ENCODE data around the gene IL17RA. TPM values are rescaled to one million over a fixed set of nuclear protein-coding genes. Genes with fewer than 3 reads are reported as not detected.
A peak's percentile ranks its signal among the peaks of the same experiment; 100 is the strongest.

The IL17RA gene
- total RNA-seq, 1 donor from 2014 or later, result 7.5 TPM

GRCh38 chr22:17077255-17077654 lies 7.5 kb upstream of the IL17RA start:
- DNase-seq (no peak), ATAC-seq (ENCODE audit: poor library complexity) (no peak)
- intact Hi-C loops (cut with DNase I), result no loop called here

- intact Hi-C loops (cut with DNase I), result no loop called here
- ATAC-seq (ENCODE audit: poor library complexity), result no peak
Measured at GRCh38 chr22:17079572-17079971, 5.2 kb upstream of the IL17RA start.

GRCh38 chr22:17083255-17083654 lies 1.5 kb upstream of the IL17RA start:
- ATAC-seq (ENCODE audit: poor library complexity) (no peak), DNase-seq (no peak)
- intact Hi-C loops (cut with DNase I), result loop anchor here (10.0 kb wide), 2 partner anchors 72 to 422 kb away; partner anchors contain the start of gene HDHD5

More at GRCh38 chr22:17079572-17079971, 5.2 kb upstream of the IL17RA start:
- no peak for DNase-seq

GRCh38 chr22:17083811-17084441 lies 874 bp upstream of the IL17RA start:
- DNase-seq, result no peak
- ATAC-seq (ENCODE audit: poor library complexity), result no peak
- intact Hi-C loops (cut with DNase I), result loop anchor here (10.0 kb wide), 2 partner anchors 71 to 421 kb away; partner anchors contain the start of gene HDHD5

GRCh38 chr22:17085277-17086181 lies 729 bp downstream of the IL17RA start:
- DNase-seq (peak; percentile 75), ATAC-seq (ENCODE audit: poor library complexity) (peak; percentile 66)
- intact Hi-C loops (cut with DNase I), result loop anchor here (10.0 kb wide), 2 partner anchors 69 to 419 kb away; partner anchors contain the start of gene HDHD5

- ATAC-seq (ENCODE audit: poor library complexity), result no peak
- intact Hi-C loops (cut with DNase I), result loop anchor here (10.0 kb wide), 2 partner anchors 69 to 419 kb away; partner anchors contain the start of gene HDHD5
- DNase-seq, result no peak
Measured at GRCh38 chr22:17086296-17086695, 1.5 kb downstream of the IL17RA start.

- ATAC-seq (ENCODE audit: poor library complexity) (no peak), DNase-seq (no peak)
- intact Hi-C loops (cut with DNase I), result loop anchor here (10.0 kb wide), 2 partner anchors 68 to 418 kb away; partner anchors contain the start of gene HDHD5
Measured at GRCh38 chr22:17086788-17087497, 2.1 kb downstream of the IL17RA start.

- intact Hi-C loops (cut with DNase I), result loop anchor here (10.0 kb wide), 2 partner anchors 67 to 417 kb away; partner anchors contain the start of gene HDHD5
- DNase-seq (no peak), ATAC-seq (ENCODE audit: poor library complexity) (no peak)
Measured at GRCh38 chr22:17087498-17088131, 2.8 kb downstream of the IL17RA start.

GRCh38 chr22:17090550-17090949 lies 5.8 kb downstream of the IL17RA start:
- intact Hi-C loops (cut with DNase I), result no loop called here
- DNase-seq, result no peak

GRCh38 chr22:17091851-17092250 lies 7.1 kb downstream of the IL17RA start:
- intact Hi-C loops (cut with DNase I), result no loop called here
- ATAC-seq (ENCODE audit: poor library complexity) (no peak), DNase-seq (no peak)

More at GRCh38 chr22:17090550-17090949, 5.8 kb downstream of the IL17RA start:
- ATAC-seq (ENCODE audit: poor library complexity), result no peak

- intact Hi-C loops (cut with DNase I), result no loop called here
- ATAC-seq (ENCODE audit: poor library complexity), result no peak
Measured at GRCh38 chr22:17093081-17093480, 8.3 kb downstream of the IL17RA start.

GRCh38 chr22:17095538-17095937 lies 10.7 kb downstream of the IL17RA start:
- ATAC-seq (ENCODE audit: poor library complexity), result no peak
- intact Hi-C loops (cut with DNase I), result no loop called here
- no peak for DNase-seq

More at GRCh38 chr22:17093081-17093480, 8.3 kb downstream of the IL17RA start:
- no peak for DNase-seq

- ATAC-seq (ENCODE audit: poor library complexity), result no peak
- intact Hi-C loops (cut with DNase I), result no loop called here
- no peak for DNase-seq
Measured at GRCh38 chr22:17096071-17096470, 11.3 kb downstream of the IL17RA start.

GRCh38 chr22:17097062-17097461 lies 12.3 kb downstream of the IL17RA start:
- intact Hi-C loops (cut with DNase I), result no loop called here
- ATAC-seq (ENCODE audit: poor library complexity) (no peak), DNase-seq (no peak)

GRCh38 chr22:17097701-17098100 lies 12.9 kb downstream of the IL17RA start:
- ATAC-seq (ENCODE audit: poor library complexity), result no peak
- intact Hi-C loops (cut with DNase I), result no loop called here
- no peak for DNase-seq

GRCh38 chr22:17098379-17098819 lies 13.6 kb downstream of the IL17RA start:
- ATAC-seq (ENCODE audit: poor library complexity) (peak; percentile 78), DNase-seq (peak; percentile 53)
- intact Hi-C loops (cut with DNase I), result no loop called here

- intact Hi-C loops (cut with DNase I), result no loop called here
- no peak for DNase-seq
- ATAC-seq (ENCODE audit: poor library complexity), result no peak
Measured at GRCh38 chr22:17100621-17101020, 15.8 kb downstream of the IL17RA start.

Data from Right ventricle myocardium superior (tissue), 1 donor.